ENCODE data around the gene NOVA2. TPM values are rescaled to one million over a fixed set of nuclear protein-coding genes. Genes with fewer than 3 reads are reported as not detected.

The NOVA2 gene
- total RNA-seq, 1 experiment from 2014 or later = 11.3 TPM

DNA sequence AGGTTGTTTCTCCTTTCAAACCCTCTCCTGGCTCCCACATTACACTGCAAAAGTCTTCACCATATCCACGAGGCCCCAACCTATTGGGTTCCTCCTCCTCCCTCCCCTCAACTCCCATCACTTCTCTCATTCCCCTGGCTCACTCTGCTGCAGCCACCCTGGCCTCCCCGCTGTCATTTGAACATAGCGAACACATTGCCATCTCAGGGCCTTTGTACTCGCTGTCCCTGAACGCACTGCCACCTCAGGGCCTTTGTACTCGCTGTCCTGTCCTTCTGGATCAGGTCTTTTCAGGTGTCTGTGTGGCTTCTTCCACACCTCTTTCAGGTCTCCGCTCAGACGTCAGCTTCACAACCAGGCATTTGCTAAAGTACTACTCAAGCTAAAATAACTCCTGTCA lies 23.3 kb upstream of the NOVA2 start:
- H3K27me3 Mint-ChIP-seq (ENCODE audit: low read depth) = peaks cover 6% of the 10 kb centered on the region; the same call in 1 of the 2 replicates

GRCh38 chr19:45995715-45996385 lies 22.2 kb upstream of the NOVA2 start:
- Mint-ChIP-seq H3K27ac (peak overlapping the region; percentile 34), H3K9me3 (no peaks in the 10 kb centered on the region), H3K27me3 (ENCODE audit: low read depth) (peaks cover 6% of the 10 kb centered on the region; the same call in 1 of the 2 replicates), H3K36me3 (peaks cover 6% of the 10 kb centered on the region; the same call in 1 of the 2 replicates), H3K4me1 (peaks cover 20% of the 10 kb centered on the region), H3K4me3 (no peak overlapping the region)
- ChIA-PET CTCF (interaction anchor here (1.0 to 2.3 kb wide), 13 partner anchors 14 to 197 kb away, joined by 3 to 19 read pairs (median 4); partner anchors contain the start of genes FOXA3, MYPOP, NOVA2 and SYMPK), POLR2A (interaction anchor here (0.6 to 1.1 kb wide), 3 partner anchors 9 to 33 kb away, joined by 3 to 6 read pairs (median 3); partner anchors contain the start of gene NOVA2)
- DNase-seq (ENCODE audit: low spot score) (no peak), ATAC-seq (no peak)
- no peak for TF ChIP-seq NR3C1 (CRISPR knock-in tag; conservative IDR thresholded peaks at IDR 0.05; ENCODE audit: low read depth)
- TF ChIP-seq ESRRA (CRISPR knock-in tag; IDR thresholded peaks at IDR 0.05; ENCODE audit: borderline replicate concordance) = no peak
- TF ChIP-seq CREB1 (CRISPR knock-in tag; IDR thresholded peaks at IDR 0.05) = no peak
- no peak for TF ChIP-seq GRHL2 (CRISPR knock-in tag; IDR thresholded peaks at IDR 0.05; ENCODE audit: insufficient replicate concordance, severe bottlenecking)
- TF ChIP-seq ZNF396 (CRISPR knock-in tag; IDR thresholded peaks at IDR 0.05; ENCODE audit: borderline replicate concordance) = no peak
- TF ChIP-seq TP53 (CRISPR knock-in tag; IDR thresholded peaks at IDR 0.05) = no peak
- TF ChIP-seq, protein P1, sequence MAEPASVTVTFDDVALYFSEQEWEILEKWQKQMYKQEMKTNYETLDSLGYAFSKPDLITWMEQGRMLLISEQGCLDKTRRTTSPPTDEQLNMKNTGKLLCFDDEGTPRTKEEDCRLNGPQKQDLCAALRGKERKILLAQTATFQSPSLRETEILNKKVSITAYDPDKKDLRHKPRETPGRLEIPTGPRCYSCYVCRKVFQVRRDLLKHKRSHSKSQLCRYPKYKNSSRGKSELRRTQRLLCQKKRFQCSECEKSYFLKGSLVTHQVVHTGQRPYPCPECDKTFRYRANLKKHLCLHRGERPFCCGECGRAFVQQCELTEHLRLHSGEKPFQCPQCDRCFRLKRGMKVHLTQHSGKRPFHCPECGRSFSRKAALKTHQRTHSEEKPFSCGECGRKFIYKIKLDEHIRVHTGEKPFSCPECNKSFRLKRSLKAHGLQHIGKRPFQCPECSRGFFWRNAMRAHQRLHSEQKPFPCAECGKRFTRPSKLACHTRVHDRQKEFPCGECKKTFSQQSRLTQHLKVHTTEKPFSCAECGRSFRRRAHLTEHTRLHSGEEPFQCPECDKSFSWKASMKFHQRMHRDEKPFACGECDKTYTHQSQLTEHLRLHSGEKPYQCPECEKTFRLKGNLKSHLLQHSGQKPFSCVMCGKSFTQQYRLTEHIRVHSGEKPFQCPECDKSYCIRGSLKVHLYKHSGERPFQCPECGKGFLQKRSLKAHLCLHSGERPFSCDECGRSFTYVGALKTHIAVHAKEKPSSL (CRISPR knock-in tag; conservative IDR thresholded peaks at IDR 0.05) = no peak
- no peak for TF ChIP-seq TEAD1 (CRISPR knock-in tag; IDR thresholded peaks at IDR 0.05)
- no peak for TF ChIP-seq JAZF1 (CRISPR knock-in tag; IDR thresholded peaks at IDR 0.05)
- no peak for TF ChIP-seq ZNF281 (CRISPR knock-in tag; IDR thresholded peaks at IDR 0.05)
- TF ChIP-seq ZNF263 (CRISPR knock-in tag; IDR thresholded peaks at IDR 0.05; ENCODE audit: low read depth) = no peak
- TF ChIP-seq, protein P2, sequence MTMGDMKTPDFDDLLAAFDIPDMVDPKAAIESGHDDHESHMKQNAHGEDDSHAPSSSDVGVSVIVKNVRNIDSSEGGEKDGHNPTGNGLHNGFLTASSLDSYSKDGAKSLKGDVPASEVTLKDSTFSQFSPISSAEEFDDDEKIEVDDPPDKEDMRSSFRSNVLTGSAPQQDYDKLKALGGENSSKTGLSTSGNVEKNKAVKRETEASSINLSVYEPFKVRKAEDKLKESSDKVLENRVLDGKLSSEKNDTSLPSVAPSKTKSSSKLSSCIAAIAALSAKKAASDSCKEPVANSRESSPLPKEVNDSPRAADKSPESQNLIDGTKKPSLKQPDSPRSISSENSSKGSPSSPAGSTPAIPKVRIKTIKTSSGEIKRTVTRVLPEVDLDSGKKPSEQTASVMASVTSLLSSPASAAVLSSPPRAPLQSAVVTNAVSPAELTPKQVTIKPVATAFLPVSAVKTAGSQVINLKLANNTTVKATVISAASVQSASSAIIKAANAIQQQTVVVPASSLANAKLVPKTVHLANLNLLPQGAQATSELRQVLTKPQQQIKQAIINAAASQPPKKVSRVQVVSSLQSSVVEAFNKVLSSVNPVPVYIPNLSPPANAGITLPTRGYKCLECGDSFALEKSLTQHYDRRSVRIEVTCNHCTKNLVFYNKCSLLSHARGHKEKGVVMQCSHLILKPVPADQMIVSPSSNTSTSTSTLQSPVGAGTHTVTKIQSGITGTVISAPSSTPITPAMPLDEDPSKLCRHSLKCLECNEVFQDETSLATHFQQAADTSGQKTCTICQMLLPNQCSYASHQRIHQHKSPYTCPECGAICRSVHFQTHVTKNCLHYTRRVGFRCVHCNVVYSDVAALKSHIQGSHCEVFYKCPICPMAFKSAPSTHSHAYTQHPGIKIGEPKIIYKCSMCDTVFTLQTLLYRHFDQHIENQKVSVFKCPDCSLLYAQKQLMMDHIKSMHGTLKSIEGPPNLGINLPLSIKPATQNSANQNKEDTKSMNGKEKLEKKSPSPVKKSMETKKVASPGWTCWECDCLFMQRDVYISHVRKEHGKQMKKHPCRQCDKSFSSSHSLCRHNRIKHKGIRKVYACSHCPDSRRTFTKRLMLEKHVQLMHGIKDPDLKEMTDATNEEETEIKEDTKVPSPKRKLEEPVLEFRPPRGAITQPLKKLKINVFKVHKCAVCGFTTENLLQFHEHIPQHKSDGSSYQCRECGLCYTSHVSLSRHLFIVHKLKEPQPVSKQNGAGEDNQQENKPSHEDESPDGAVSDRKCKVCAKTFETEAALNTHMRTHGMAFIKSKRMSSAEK (CRISPR knock-in tag; IDR thresholded peaks at IDR 0.05; ENCODE audit: borderline replicate concordance) = no peak
- TF ChIP-seq RORB (CRISPR knock-in tag; IDR thresholded peaks at IDR 0.05) = no peak

More for the DNA sequence above, 23.3 kb upstream of the NOVA2 start:
- ATAC-seq = no peak
- TF ChIP-seq, protein P2 (CRISPR knock-in tag; IDR thresholded peaks at IDR 0.05; ENCODE audit: borderline replicate concordance) = no peak
- TF ChIP-seq ZNF416 (CRISPR knock-in tag; IDR thresholded peaks at IDR 0.05) = no peak
- no peak for TF ChIP-seq IRF1 (CRISPR knock-in tag; IDR thresholded peaks at IDR 0.05)
- TF ChIP-seq CBFB (CRISPR knock-in tag; IDR thresholded peaks at IDR 0.05; ENCODE audit: low read depth) = no peak
- no peak for TF ChIP-seq FOXJ3 (CRISPR knock-in tag; IDR thresholded peaks at IDR 0.05; ENCODE audit: borderline replicate concordance)
- no peak overlapping the region for H3K27ac Mint-ChIP-seq
- H3K36me3 Mint-ChIP-seq = peaks cover 6% of the 10 kb centered on the region; the same call in 1 of the 2 replicates
- no peak overlapping the region for H3K4me3 Mint-ChIP-seq
- H3K4me1 Mint-ChIP-seq = peaks cover 22% of the 10 kb centered on the region
- POLR2A ChIA-PET = interaction anchor here (0.5 kb wide), 1 partner anchor 61 kb away, joined by 4 read pairs; no protein-coding TSS in a partner anchor
- no peak for DNase-seq (ENCODE audit: low spot score)
- H3K9me3 Mint-ChIP-seq = no peaks in the 10 kb centered on the region
- CTCF ChIA-PET = interaction anchor here (0.6 kb wide), 1 partner anchor 15 kb away, joined by 3 read pairs; no protein-coding TSS in a partner anchor
